ENCODE results near the gene REEP1.

The REEP1 gene

GRCh38 chr2:86260978-86261377, 76.4 kb downstream of the REEP1 start:
- no peak for DNase-seq (ENCODE audit: low spot score)
- TF ChIP-seq CTCF (IDR thresholded peaks at IDR 0.05; ENCODE audit: extremely low read depth, insufficient read depth, missing control alignments), result no peak
- in situ Hi-C loops (cut with MboI; ENCODE audit: low pct_unique_long_range_greater_than_20kb, low sequenced_read_pairs, unreplicated experiment), result no loop called here

- in situ Hi-C loops (cut with MboI; ENCODE audit: low pct_unique_long_range_greater_than_20kb, low sequenced_read_pairs, unreplicated experiment), result no loop called here
- DNase-seq (ENCODE audit: low spot score), result no peak
- TF ChIP-seq CTCF (IDR thresholded peaks at IDR 0.05; ENCODE audit: extremely low read depth, insufficient read depth, missing control alignments), result no peak
Observed at GRCh38 chr2:86258106-86258505, 79.3 kb downstream of the REEP1 start.

- in situ Hi-C loops (cut with MboI; ENCODE audit: low pct_unique_long_range_greater_than_20kb, low sequenced_read_pairs, unreplicated experiment), result no loop called here
- no peak for DNase-seq (ENCODE audit: low spot score)
- no peak for TF ChIP-seq CTCF (IDR thresholded peaks at IDR 0.05; ENCODE audit: extremely low read depth, insufficient read depth, missing control alignments)
Observed at GRCh38 chr2:86256982-86257381, 80.4 kb downstream of the REEP1 start.

GRCh38 chr2:86256300-86256699, 81.1 kb downstream of the REEP1 start:
- TF ChIP-seq CTCF (IDR thresholded peaks at IDR 0.05; ENCODE audit: extremely low read depth, insufficient read depth, missing control alignments), result no peak
- in situ Hi-C loops (cut with MboI; ENCODE audit: low pct_unique_long_range_greater_than_20kb, low sequenced_read_pairs, unreplicated experiment), result no loop called here
- no peak for DNase-seq (ENCODE audit: low spot score)

- TF ChIP-seq CTCF (IDR thresholded peaks at IDR 0.05; ENCODE audit: extremely low read depth, insufficient read depth, missing control alignments), result no peak
- DNase-seq (ENCODE audit: low spot score), result no peak
- in situ Hi-C loops (cut with MboI; ENCODE audit: low pct_unique_long_range_greater_than_20kb, low sequenced_read_pairs, unreplicated experiment), result no loop called here
Observed at GRCh38 chr2:86254576-86255538, 82.6 kb downstream of the REEP1 start.

GRCh38 chr2:86253424-86253823, 84.0 kb downstream of the REEP1 start:
- in situ Hi-C loops (cut with MboI; ENCODE audit: low pct_unique_long_range_greater_than_20kb, low sequenced_read_pairs, unreplicated experiment), result no loop called here
- no peak for DNase-seq (ENCODE audit: low spot score)
- no peak for TF ChIP-seq CTCF (IDR thresholded peaks at IDR 0.05; ENCODE audit: extremely low read depth, insufficient read depth, missing control alignments)

Measured in GM13977 (cell line).